Left ventricle myocardium inferior (tissue), 1 donor: ENCODE results near the gene FILIP1. TPM values are rescaled to one million over a fixed set of nuclear protein-coding genes. Genes with fewer than 3 reads are reported as not detected.

Experiments
- DNase-seq: peaks from one replicate; pipeline ENCODE4 v3.0.0-alpha.2; 2020
- H3K27ac ChIP-seq: fragments of 200-600 bp; replicated peaks from 2 replicates; pipeline ENCODE4 v1.8.0; 2021
- H3K27me3 ChIP-seq: fragments of 200-600 bp; 2 replicates; pipeline ENCODE4 v1.8.0; 2021; ENCODE audit warnings: low read depth
- H3K36me3 ChIP-seq: fragments of 200-600 bp; 2 replicates; pipeline ENCODE4 v1.8.0; 2021
- H3K4me1 ChIP-seq: fragments of 200-600 bp; 2 replicates; pipeline ENCODE4 v1.8.0; 2021
- H3K4me3 ChIP-seq: fragments of 200-600 bp; 2 replicates; pipeline ENCODE4 v1.8.0; 2021; ENCODE audit warnings: mild to moderate bottlenecking, moderate library complexity
- H3K9me3 ChIP-seq: fragments of 200-600 bp; replicated peaks from 2 replicates; pipeline ENCODE4 v1.8.0; 2021
- intact Hi-C: fragments of 100-400 bp; cut with micrococcal nuclease; formaldehyde crosslinking; loops from one replicate; pipeline ENCODE4 v1.11.0; 2022
- total RNA-seq: library from RNA; stranded (reverse); fragmentation: NEBNext Ultra II Directional; extraction: Animal tissue kit (Norgen Biotek cat#: 25700); gene quantifications from one replicate; pipeline ENCODE4 v1.2.1, GENCODE V29; 2021
- TF ChIP-seq, protein P1 (sequence below): fragments of 200-600 bp; IDR thresholded peaks from 2 replicates; pipeline ENCODE4 v1.8.0; 2021; ENCODE audit warnings: antibody characterized with exemption, mild to moderate bottlenecking, borderline replicate concordance
- donor health status: DM: no; HTN: yes; CAD: no; lungs with severe emphysema.

Gene FILIP1
- total RNA-seq, 1 donor from 2014 or later, result 173 TPM

- no peaks in the 10 kb centered on the region for H3K27me3 ChIP-seq
- H3K9me3 ChIP-seq, result no peaks in the 10 kb centered on the region
- peaks cover 100% of the 10 kb centered on the region for H3K4me1 ChIP-seq
- TF ChIP-seq, protein P1, sequence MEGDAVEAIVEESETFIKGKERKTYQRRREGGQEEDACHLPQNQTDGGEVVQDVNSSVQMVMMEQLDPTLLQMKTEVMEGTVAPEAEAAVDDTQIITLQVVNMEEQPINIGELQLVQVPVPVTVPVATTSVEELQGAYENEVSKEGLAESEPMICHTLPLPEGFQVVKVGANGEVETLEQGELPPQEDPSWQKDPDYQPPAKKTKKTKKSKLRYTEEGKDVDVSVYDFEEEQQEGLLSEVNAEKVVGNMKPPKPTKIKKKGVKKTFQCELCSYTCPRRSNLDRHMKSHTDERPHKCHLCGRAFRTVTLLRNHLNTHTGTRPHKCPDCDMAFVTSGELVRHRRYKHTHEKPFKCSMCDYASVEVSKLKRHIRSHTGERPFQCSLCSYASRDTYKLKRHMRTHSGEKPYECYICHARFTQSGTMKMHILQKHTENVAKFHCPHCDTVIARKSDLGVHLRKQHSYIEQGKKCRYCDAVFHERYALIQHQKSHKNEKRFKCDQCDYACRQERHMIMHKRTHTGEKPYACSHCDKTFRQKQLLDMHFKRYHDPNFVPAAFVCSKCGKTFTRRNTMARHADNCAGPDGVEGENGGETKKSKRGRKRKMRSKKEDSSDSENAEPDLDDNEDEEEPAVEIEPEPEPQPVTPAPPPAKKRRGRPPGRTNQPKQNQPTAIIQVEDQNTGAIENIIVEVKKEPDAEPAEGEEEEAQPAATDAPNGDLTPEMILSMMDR, result no peak
- peak overlapping the region; percentile 60 for H3K27ac ChIP-seq
- intact Hi-C loops, result no loop called here
- no peaks in the 10 kb centered on the region for H3K36me3 ChIP-seq
- no peak for DNase-seq
- H3K4me3 ChIP-seq, result no peak overlapping the region
Measured at GRCh38 chr6:75463061-75463460, 30.5 kb downstream of the FILIP1 start.

- no peaks in the 10 kb centered on the region for H3K36me3 ChIP-seq
- no peaks in the 10 kb centered on the region for H3K9me3 ChIP-seq
- H3K27me3 ChIP-seq, result no peaks in the 10 kb centered on the region
- no peak overlapping the region for H3K4me3 ChIP-seq
- peak overlapping the region; percentile 71 for H3K27ac ChIP-seq
- DNase-seq, result no peak
- intact Hi-C loops, result no loop called here
- H3K4me1 ChIP-seq, result peaks cover 100% of the 10 kb centered on the region
- TF ChIP-seq, protein P1, result no peak
Measured at GRCh38 chr6:75460681-75461080, 32.9 kb downstream of the FILIP1 start.

GRCh38 chr6:75458895-75459294, 34.7 kb downstream of the FILIP1 start:
- DNase-seq, result no peak
- intact Hi-C loops, result no loop called here
- no peaks in the 10 kb centered on the region for H3K27me3 ChIP-seq
- H3K4me1 ChIP-seq, result peaks cover 91% of the 10 kb centered on the region
- H3K9me3 ChIP-seq, result no peaks in the 10 kb centered on the region
- peaks cover 2% of the 10 kb centered on the region for H3K36me3 ChIP-seq
- peak overlapping the region; percentile 71 for H3K27ac ChIP-seq
- TF ChIP-seq, protein P1, result no peak
- no peak overlapping the region for H3K4me3 ChIP-seq

DNA sequence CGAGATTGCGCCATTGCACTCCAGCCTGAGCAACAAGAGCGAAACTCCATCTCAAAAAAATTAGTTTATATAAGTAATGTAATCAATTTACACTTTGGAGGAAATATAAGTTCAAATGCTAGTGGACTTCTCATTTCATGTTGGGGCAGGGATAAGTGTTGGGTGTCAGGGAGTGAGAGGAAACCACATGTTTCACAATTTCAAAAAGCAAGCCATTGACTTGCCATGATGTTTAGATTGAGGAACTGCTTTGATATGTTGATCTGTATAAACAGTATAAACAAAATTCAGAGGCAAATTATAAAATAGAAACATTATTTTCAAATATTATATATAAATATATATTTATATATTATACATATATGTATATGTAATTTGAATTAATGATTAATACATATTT, 42.7 kb downstream of the FILIP1 start:
- DNase-seq, result no peak
- Histone ChIP-seq H3K27me3 (no peaks in the 10 kb centered on the region), H3K27ac (no peak overlapping the region), H3K36me3 (peaks cover 20% of the 10 kb centered on the region), H3K4me1 (peaks cover 28% of the 10 kb centered on the region), H3K9me3 (no peaks in the 10 kb centered on the region), H3K4me3 (no peak overlapping the region)
- intact Hi-C loops, result no loop called here
- TF ChIP-seq, protein P1, result no peak

DNA sequence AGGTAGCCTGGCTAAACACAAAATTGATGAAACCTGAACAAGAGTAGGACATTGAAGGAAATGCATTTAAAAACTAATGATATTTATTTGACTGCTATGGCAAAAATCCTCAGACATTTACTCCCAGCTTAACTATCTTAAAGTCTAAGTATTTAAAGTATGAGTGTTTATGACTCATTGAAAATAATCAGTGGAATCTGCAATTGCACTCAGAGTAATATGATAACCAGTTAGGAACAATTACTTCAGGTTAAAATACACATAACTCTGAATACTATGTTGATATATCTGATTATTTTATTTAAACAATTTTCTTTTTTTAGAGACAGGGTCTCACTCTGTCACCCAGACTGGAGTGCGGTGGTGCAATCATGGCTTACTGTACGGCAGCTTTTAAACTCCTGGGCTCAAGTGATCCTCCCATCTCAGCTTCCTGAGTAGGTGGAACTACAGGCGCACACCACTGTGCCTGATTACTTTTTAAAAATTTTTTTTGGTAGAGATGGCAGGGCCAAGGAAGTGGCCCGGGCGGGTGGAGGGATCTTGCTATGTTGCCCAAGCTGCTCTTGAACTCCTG, 43.9 kb downstream of the FILIP1 start:
- Histone ChIP-seq H3K36me3 (peaks cover 20% of the 10 kb centered on the region), H3K4me1 (peaks cover 33% of the 10 kb centered on the region), H3K9me3 (no peaks in the 10 kb centered on the region), H3K27me3 (no peaks in the 10 kb centered on the region), H3K27ac (no peak overlapping the region), H3K4me3 (no peak overlapping the region)
- TF ChIP-seq, protein P1, result no peak
- intact Hi-C loops, result no loop called here
- DNase-seq, result no peak
